Muscle layer of duodenum (tissue), 2 donors: ENCODE data around the gene NPY.

Experiments used
- H3K27ac ChIP-seq: one replicate; pipeline ENCODE4 v1.7.0; 2013; ENCODE audit warnings: mild to moderate bottlenecking, low read length
- H3K27me3 ChIP-seq: one replicate; pipeline ENCODE4 v1.7.0; 2013; ENCODE audit warnings: low read depth, mild to moderate bottlenecking, control low read depth, low read length
- H3K36me3 ChIP-seq, 2 donors: one replicate each; pipeline ENCODE4 v1.7.0; 2013; ENCODE audit warnings: low read length in 2 of 2, control low read depth in 1 of 2, mild to moderate bottlenecking in 1 of 2; ENCODE audit not compliant: insufficient read depth in 2 of 2, control insufficient read depth in 1 of 2
- H3K4me1 ChIP-seq, 2 donors: one replicate each; pipeline ENCODE4 v1.7.0; 2013; ENCODE audit warnings: low read length in 2 of 2, mild to moderate bottlenecking in 2 of 2, control low read depth in 1 of 2, moderate library complexity in 1 of 2; ENCODE audit not compliant: insufficient read depth in 2 of 2, control insufficient read depth in 1 of 2
- H3K4me3 ChIP-seq, 2 donors: one replicate each; pipeline ENCODE4 v1.7.0; 2013; ENCODE audit warnings: low read length in 2 of 2, low read depth in 1 of 2, mild to moderate bottlenecking in 1 of 2
- H3K9me3 ChIP-seq, 2 donors: one replicate each; pipeline ENCODE4 v1.7.0; 2013; ENCODE audit warnings: low read length in 2 of 2, control low read depth in 1 of 2, mild to moderate bottlenecking in 1 of 2; ENCODE audit not compliant: control insufficient read depth in 1 of 2
- donor health status: healthy.

Gene NPY

GRCh38 chr7:24340727-24341126 is 56.7 kb downstream of the NPY start:
- Histone ChIP-seq H3K4me1 (no peaks in the 10 kb centered on the region), H3K27me3 (no peaks in the 10 kb centered on the region), H3K36me3 (no peaks in the 10 kb centered on the region), H3K27ac (no peak overlapping the region), H3K4me3 (no peak overlapping the region), H3K9me3 (no peaks in the 10 kb centered on the region)
